OCI-LY1 (cell line): ENCODE data around the gene CEP20.

ENCODE experiments used
- H2AFZ ChIP-seq: fragments of 200-600 bp; sonication (generic), shearing (Covaris generic); 2 replicates; pipeline ENCODE4 v1.6.0; 2014; ENCODE audit warnings: antibody characterized with exemption, mild to moderate bottlenecking, low read length
- H3F3A ChIP-seq: fragments of 200-600 bp; sonication (generic), shearing (Covaris generic); 2 replicates; pipeline ENCODE4 v1.6.0; 2014; ENCODE audit warnings: mild to moderate bottlenecking, antibody characterized with exemption, low read length, moderate library complexity; ENCODE audit not compliant: insufficient read depth
- H3K27ac ChIP-seq: fragments of 200-600 bp; sonication (generic); 2 replicates; pipeline ENCODE4 v1.5.1; 2014; ENCODE audit warnings: low read length, mixed run types, mild to moderate bottlenecking, low read depth; ENCODE audit not compliant: poor library complexity, severe bottlenecking
- H3K27me3 ChIP-seq: fragments of 200-600 bp; sonication (generic); 2 replicates; pipeline ENCODE4 v1.6.0; 2014; ENCODE audit warnings: antibody characterized with exemption, mild to moderate bottlenecking, low read length, moderate library complexity; ENCODE audit not compliant: insufficient read depth
- H3K36me3 ChIP-seq: fragments of 200-600 bp; sonication (generic); 2 replicates; pipeline ENCODE4 v1.6.1; 2014; ENCODE audit warnings: mild to moderate bottlenecking, antibody characterized with exemption, low read length, moderate library complexity, mixed read lengths; ENCODE audit not compliant: insufficient read depth
- H3K4me1 ChIP-seq: fragments of 200-600 bp; sonication (generic); 2 replicates; pipeline ENCODE4 v1.5.1; 2014; ENCODE audit warnings: mild to moderate bottlenecking, low read length, moderate library complexity; ENCODE audit not compliant: insufficient read depth, severe bottlenecking
- H3K4me2 ChIP-seq: fragments of 200-600 bp; sonication (generic), shearing (Covaris generic); 2 replicates; pipeline ENCODE4 v1.6.1; 2014; ENCODE audit warnings: low read length
- H3K4me3 ChIP-seq: fragments of 200-600 bp; sonication (generic); 2 replicates; pipeline ENCODE4 v1.5.1; 2014; ENCODE audit warnings: low read length, low read depth, mild to moderate bottlenecking, mixed read lengths; ENCODE audit not compliant: poor library complexity, severe bottlenecking
- H3K79me2 ChIP-seq: fragments of 200-600 bp; shearing (Covaris generic); 2 replicates; pipeline ENCODE4 v1.6.1; 2016; ENCODE audit warnings: mixed run types, low read length, mixed read lengths; ENCODE audit not compliant: insufficient read depth
- H3K9ac ChIP-seq: fragments of 200-600 bp; sonication (generic), shearing (Covaris generic); 2 replicates; pipeline ENCODE4 v1.6.1; 2014; ENCODE audit warnings: mild to moderate bottlenecking, low read length, mixed read lengths
- H3K9me2 ChIP-seq: fragments of 200-600 bp; sonication (generic), shearing (Covaris generic); 2 replicates; pipeline ENCODE4 v1.6.1; 2014; ENCODE audit warnings: low read depth, mild to moderate bottlenecking, low read length, mixed read lengths
- H3K9me3 ChIP-seq: fragments of 200-600 bp; shearing (Covaris generic); 2 replicates; pipeline ENCODE4 v1.6.1; 2014; ENCODE audit warnings: low read length, mixed read lengths
- H4K20me1 ChIP-seq: fragments of 200-600 bp; sonication (generic), shearing (Covaris generic); 2 replicates; pipeline ENCODE4 v1.6.0; 2016; ENCODE audit warnings: mild to moderate bottlenecking, low read length; ENCODE audit not compliant: insufficient read depth
- CTCF ChIP-seq: fragments of 200-600 bp; sonication (generic), shearing (Covaris generic); IDR thresholded peaks from 2 replicates; pipeline ENCODE4 v1.5.1; 2017; ENCODE audit warnings: mild to moderate bottlenecking, antibody characterized with exemption, low read length, moderate library complexity, mixed read lengths
- EZH2 ChIP-seq: fragments of 200-600 bp; sonication (generic), shearing (Covaris generic); IDR thresholded peaks from 2 replicates; pipeline ENCODE4 v1.8.0; 2017; ENCODE audit warnings: borderline replicate concordance, mixed run types, mild to moderate bottlenecking, antibody characterized with exemption, low read length, moderate library complexity, mixed read lengths

CEP20 gene

GRCh38 chr16:15911198-15911597 lies 22.8 kb upstream of the CEP20 start:
- no peaks in the 10 kb centered on the region for H3K27me3 ChIP-seq
- H3K4me3 ChIP-seq, result no peak overlapping the region
- peaks cover 5% of the 10 kb centered on the region; the same call in 1 of the 2 replicates for H3K9me3 ChIP-seq
- TF ChIP-seq CTCF (no peak), EZH2 (no peak)
- H3K4me1 ChIP-seq, result peaks cover 9% of the 10 kb centered on the region
- H3K9me2 ChIP-seq, result no peaks in the 10 kb centered on the region
- H4K20me1 ChIP-seq, result no peaks in the 10 kb centered on the region
- no peak overlapping the region for H2AFZ ChIP-seq
- no peak overlapping the region for H3K9ac ChIP-seq
- no peaks in the 10 kb centered on the region for H3K79me2 ChIP-seq
- H3K4me2 ChIP-seq, result no peak overlapping the region
- no peaks in the 10 kb centered on the region for H3F3A ChIP-seq
- no peaks in the 10 kb centered on the region for H3K36me3 ChIP-seq
- H3K27ac ChIP-seq, result no peak overlapping the region

GRCh38 chr16:15907863-15908478 lies 19.6 kb upstream of the CEP20 start:
- Histone ChIP-seq H4K20me1 (no peaks in the 10 kb centered on the region), H3K4me3 (no peak overlapping the region), H3K4me1 (peaks cover 9% of the 10 kb centered on the region), H3F3A (no peaks in the 10 kb centered on the region), H3K79me2 (no peaks in the 10 kb centered on the region), H3K9me3 (no peaks in the 10 kb centered on the region), H3K36me3 (no peaks in the 10 kb centered on the region), H2AFZ (no peak overlapping the region), H3K9ac (no peak overlapping the region), H3K27ac (no peak overlapping the region), H3K9me2 (no peaks in the 10 kb centered on the region), H3K4me2 (0 out of 2 replicates have a peak overlapping the region, but pooled peaks have one; percentile 15), H3K27me3 (no peaks in the 10 kb centered on the region)
- TF ChIP-seq CTCF (no peak), EZH2 (no peak)

GRCh38 chr16:15906439-15906838 lies 18.0 kb upstream of the CEP20 start:
- Histone ChIP-seq H3K27ac (no peak overlapping the region), H3K79me2 (no peaks in the 10 kb centered on the region), H3K27me3 (no peaks in the 10 kb centered on the region), H3K36me3 (no peaks in the 10 kb centered on the region), H3K4me3 (no peak overlapping the region), H4K20me1 (no peaks in the 10 kb centered on the region), H3K9ac (no peak overlapping the region), H3K9me3 (no peaks in the 10 kb centered on the region), H3K4me2 (no peak overlapping the region), H3K4me1 (peaks cover 10% of the 10 kb centered on the region), H2AFZ (no peak overlapping the region), H3F3A (no peaks in the 10 kb centered on the region), H3K9me2 (no peaks in the 10 kb centered on the region)
- no peak for TF ChIP-seq CTCF
